KMS-11 (cell line): ENCODE results near the gene CNTFR.

Source experiments
- H2AFZ ChIP-seq: fragments of 200-600 bp; sonication (generic); 2 replicates; pipeline ENCODE4 v1.6.1; 2016; ENCODE audit warnings: antibody characterized with exemption, mixed run types, low read depth
- H3K27ac ChIP-seq: fragments of 200-600 bp; sonication (generic); 2 replicates; pipeline ENCODE4 v1.6.1; 2016; ENCODE audit warnings: mild to moderate bottlenecking, mixed run types
- H3K27me3 ChIP-seq: fragments of 200-600 bp; sonication (generic); 2 replicates; pipeline ENCODE4 v1.6.1; 2017; ENCODE audit warnings: mild to moderate bottlenecking, low read depth, mixed run types, moderate library complexity; ENCODE audit not compliant: insufficient read depth
- H3K36me3 ChIP-seq: fragments of 200-600 bp; sonication (generic); 2 replicates; pipeline ENCODE4 v1.6.1; 2017; ENCODE audit warnings: mild to moderate bottlenecking, mixed run types; ENCODE audit not compliant: insufficient read depth
- H3K4me1 ChIP-seq: fragments of 200-600 bp; sonication (generic); 2 replicates; pipeline ENCODE4 v1.6.1; 2016; ENCODE audit warnings: mild to moderate bottlenecking, low read depth, mixed run types; ENCODE audit not compliant: poor library complexity, severe bottlenecking
- H3K4me2 ChIP-seq: fragments of 200-600 bp; sonication (generic); 2 replicates; pipeline ENCODE4 v1.7.0; 2016; ENCODE audit warnings: mild to moderate bottlenecking, mixed run types
- H3K4me3 ChIP-seq: fragments of 200-600 bp; sonication (generic); IDR thresholded peaks from 2 replicates; pipeline ENCODE4 v1.6.1; 2017; ENCODE audit warnings: low read depth, low read length, mixed read lengths; ENCODE audit not compliant: insufficient read depth
- H3K79me2 ChIP-seq: fragments of 200-600 bp; sonication (generic); 2 replicates; pipeline ENCODE4 v1.6.1; 2016; ENCODE audit warnings: low read depth, mixed run types; ENCODE audit not compliant: insufficient read depth
- H3K9ac ChIP-seq: fragments of 200-600 bp; sonication (generic); 2 replicates; pipeline ENCODE4 v1.6.1; 2016; ENCODE audit warnings: mild to moderate bottlenecking, mixed run types
- H4K20me1 ChIP-seq: fragments of 200-600 bp; sonication (generic); 2 replicates; pipeline ENCODE4 v1.6.1; 2016; ENCODE audit warnings: mild to moderate bottlenecking, mixed run types; ENCODE audit not compliant: insufficient read depth
- TF ChIP-seq, protein P1 (sequence below): fragments of 200-600 bp; sonication (generic); conservative IDR thresholded peaks from 2 replicates; pipeline ENCODE4 v1.6.1; 2017; ENCODE audit warnings: low read depth, mild to moderate bottlenecking, antibody characterized with exemption, low read length, moderate library complexity, mixed read lengths

Gene CNTFR

DNA sequence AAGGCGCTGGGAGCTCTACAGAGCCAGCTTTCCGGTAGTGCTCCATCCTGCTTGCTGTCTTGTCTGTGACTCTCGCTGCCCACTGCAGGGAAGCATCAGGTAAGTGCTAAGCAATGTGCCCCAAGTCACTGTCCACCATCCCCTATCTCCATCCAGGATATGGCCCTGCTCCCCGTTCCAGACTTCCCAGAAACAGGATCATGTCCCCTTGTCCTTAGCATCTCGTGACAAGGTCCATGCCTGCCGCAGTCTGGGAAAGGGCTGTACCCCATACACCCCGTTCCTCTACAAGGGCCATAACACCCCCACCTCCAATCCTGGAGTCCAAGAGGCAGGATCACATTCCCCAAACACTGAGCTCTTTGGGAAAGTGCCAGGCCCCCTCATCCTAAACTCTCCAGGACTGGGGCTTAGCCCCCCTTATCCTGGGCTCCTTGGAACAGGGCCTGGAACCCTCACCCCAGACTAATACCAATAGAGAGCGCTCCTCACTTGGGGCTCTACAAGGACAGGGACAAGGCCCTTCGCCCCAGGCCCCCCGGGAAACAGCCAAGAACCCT is 21.8 kb upstream of the CNTFR start:
- H3K9ac ChIP-seq: peak overlapping the region; percentile 89
- H4K20me1 ChIP-seq: no peaks in the 10 kb centered on the region
- TF ChIP-seq, protein P1, sequence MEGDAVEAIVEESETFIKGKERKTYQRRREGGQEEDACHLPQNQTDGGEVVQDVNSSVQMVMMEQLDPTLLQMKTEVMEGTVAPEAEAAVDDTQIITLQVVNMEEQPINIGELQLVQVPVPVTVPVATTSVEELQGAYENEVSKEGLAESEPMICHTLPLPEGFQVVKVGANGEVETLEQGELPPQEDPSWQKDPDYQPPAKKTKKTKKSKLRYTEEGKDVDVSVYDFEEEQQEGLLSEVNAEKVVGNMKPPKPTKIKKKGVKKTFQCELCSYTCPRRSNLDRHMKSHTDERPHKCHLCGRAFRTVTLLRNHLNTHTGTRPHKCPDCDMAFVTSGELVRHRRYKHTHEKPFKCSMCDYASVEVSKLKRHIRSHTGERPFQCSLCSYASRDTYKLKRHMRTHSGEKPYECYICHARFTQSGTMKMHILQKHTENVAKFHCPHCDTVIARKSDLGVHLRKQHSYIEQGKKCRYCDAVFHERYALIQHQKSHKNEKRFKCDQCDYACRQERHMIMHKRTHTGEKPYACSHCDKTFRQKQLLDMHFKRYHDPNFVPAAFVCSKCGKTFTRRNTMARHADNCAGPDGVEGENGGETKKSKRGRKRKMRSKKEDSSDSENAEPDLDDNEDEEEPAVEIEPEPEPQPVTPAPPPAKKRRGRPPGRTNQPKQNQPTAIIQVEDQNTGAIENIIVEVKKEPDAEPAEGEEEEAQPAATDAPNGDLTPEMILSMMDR: no peak
- peaks cover 6% of the 10 kb centered on the region for H3K4me1 ChIP-seq
- H3K36me3 ChIP-seq: no peaks in the 10 kb centered on the region
- peak overlapping the region; percentile 74 for H2AFZ ChIP-seq
- peak overlapping the region; percentile 53 for H3K27ac ChIP-seq
- H3K79me2 ChIP-seq: peaks cover 8% of the 10 kb centered on the region; the same call in 1 of the 2 replicates
- no peaks in the 10 kb centered on the region; the same call in 1 of the 2 replicates for H3K27me3 ChIP-seq
- H3K4me3 ChIP-seq: no peak overlapping the region
- peak overlapping the region; percentile 48 for H3K4me2 ChIP-seq

DNA sequence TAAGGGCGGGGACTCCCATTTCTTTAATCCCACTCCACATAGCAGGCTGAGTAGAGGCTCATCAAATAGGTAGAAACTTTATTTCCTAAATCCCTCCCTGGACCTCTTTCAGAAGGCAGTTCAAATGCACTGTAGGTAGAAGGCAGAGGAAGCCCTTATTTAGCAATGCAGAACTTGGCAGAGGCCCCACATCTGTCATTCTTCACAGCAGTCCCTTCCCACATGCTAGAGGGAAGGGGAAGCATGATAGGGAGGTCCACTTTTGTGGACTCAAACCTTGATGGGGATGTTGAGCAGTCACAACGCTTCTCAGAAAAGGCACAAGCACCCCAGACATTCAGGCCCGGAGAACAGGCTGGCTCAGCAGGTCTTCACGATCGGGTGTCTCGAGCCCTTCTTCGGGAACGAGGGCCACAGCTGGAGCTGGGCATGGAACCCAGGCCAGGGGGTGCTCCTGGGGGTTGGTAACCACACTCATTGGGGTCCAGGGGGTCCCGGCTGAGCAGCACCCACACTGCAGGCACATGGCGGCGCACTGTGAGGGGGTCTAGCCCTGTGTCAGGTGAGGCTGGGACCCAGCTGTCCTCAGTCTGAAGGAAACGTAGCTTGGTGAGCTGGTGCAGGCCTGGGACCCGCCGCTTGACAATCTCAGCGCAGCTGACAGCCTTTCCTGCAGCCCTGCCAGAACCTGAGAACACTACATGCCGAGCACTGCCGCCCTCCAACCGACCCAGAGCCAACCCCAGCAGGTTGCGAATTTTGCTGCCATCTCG is 21.1 kb upstream of the CNTFR start:
- Histone ChIP-seq H3K79me2 (peaks cover 8% of the 10 kb centered on the region; the same call in 1 of the 2 replicates), H3K4me3 (no peak overlapping the region), H4K20me1 (no peaks in the 10 kb centered on the region), H3K36me3 (no peaks in the 10 kb centered on the region), H3K9ac (no peak overlapping the region), H3K27me3 (no peaks in the 10 kb centered on the region; the same call in 1 of the 2 replicates), H2AFZ (no peak overlapping the region), H3K4me1 (peaks cover 6% of the 10 kb centered on the region), H3K27ac (no peak overlapping the region), H3K4me2 (peak overlapping the region; percentile 48)
- TF ChIP-seq, protein P1: no peak

DNA sequence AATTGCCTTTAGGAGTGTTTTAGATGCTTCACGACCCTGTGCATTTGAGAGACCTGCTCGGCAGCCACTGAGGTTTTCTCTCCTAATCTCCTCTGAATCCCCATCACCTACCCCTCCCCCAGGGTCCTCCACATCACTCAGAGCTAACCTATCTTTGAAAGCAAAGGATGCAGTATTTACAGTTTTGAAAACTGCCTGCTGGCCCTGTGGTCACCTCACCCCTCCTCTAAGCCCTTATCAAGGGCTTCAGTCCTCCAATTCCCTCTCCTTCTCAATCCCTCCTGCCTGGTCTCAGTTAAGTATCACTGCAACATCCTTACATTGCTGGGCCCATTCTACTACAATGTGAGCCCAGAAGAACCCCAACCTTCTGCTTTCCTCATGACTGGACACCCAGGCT is 17.8 kb upstream of the CNTFR start:
- H3K4me1 ChIP-seq: peaks cover 6% of the 10 kb centered on the region
- H3K4me3 ChIP-seq: no peak overlapping the region
- no peak overlapping the region for H3K9ac ChIP-seq
- no peak overlapping the region for H2AFZ ChIP-seq
- TF ChIP-seq, protein P1: no peak
- H3K27ac ChIP-seq: no peak overlapping the region
- no peak overlapping the region for H3K4me2 ChIP-seq
- H3K27me3 ChIP-seq: no peaks in the 10 kb centered on the region; the same call in 1 of the 2 replicates
- H3K36me3 ChIP-seq: no peaks in the 10 kb centered on the region
- H4K20me1 ChIP-seq: no peaks in the 10 kb centered on the region
- peaks cover 8% of the 10 kb centered on the region; the same call in 1 of the 2 replicates for H3K79me2 ChIP-seq

DNA sequence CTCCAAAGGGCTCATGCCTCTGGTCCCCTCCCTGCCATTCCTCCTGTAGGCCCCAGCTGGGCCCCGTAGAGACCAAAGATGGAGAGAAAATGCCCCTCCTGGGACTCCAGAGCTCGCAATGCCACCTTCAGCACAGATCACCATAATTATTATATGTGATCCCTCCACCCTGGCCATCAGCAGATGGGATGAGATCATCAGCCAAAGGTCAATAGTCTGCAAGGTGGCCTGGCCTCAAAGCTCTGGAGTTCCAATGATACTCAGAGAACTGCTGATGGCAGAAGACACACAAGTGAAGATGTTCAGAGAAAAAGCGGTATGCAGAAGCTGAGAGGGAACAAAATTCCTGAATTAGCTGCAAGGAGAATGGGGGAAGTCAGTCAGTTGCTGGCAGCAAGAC is 17.4 kb upstream of the CNTFR start:
- no peak overlapping the region for H3K4me2 ChIP-seq
- H3K27ac ChIP-seq: no peak overlapping the region
- TF ChIP-seq, protein P1: no peak
- H3K4me3 ChIP-seq: no peak overlapping the region
- H3K27me3 ChIP-seq: no peaks in the 10 kb centered on the region; the same call in 1 of the 2 replicates
- peaks cover 8% of the 10 kb centered on the region; the same call in 1 of the 2 replicates for H3K79me2 ChIP-seq
- H3K4me1 ChIP-seq: peaks cover 6% of the 10 kb centered on the region
- H4K20me1 ChIP-seq: no peaks in the 10 kb centered on the region
- H3K36me3 ChIP-seq: no peaks in the 10 kb centered on the region
- no peak overlapping the region for H2AFZ ChIP-seq
- no peak overlapping the region for H3K9ac ChIP-seq
